HG02852 (cell line): ENCODE data around the gene ENTPD8.

Experiments
- ATAC-seq: cut with Tn5 transposase; IDR thresholded peaks from one replicate; pipeline ENCODE4 v1.9.1; 2021; ENCODE audit warnings: mild to moderate bottlenecking, moderate library complexity; ENCODE audit not compliant: unreplicated experiment

ENTPD8 gene

DNA sequence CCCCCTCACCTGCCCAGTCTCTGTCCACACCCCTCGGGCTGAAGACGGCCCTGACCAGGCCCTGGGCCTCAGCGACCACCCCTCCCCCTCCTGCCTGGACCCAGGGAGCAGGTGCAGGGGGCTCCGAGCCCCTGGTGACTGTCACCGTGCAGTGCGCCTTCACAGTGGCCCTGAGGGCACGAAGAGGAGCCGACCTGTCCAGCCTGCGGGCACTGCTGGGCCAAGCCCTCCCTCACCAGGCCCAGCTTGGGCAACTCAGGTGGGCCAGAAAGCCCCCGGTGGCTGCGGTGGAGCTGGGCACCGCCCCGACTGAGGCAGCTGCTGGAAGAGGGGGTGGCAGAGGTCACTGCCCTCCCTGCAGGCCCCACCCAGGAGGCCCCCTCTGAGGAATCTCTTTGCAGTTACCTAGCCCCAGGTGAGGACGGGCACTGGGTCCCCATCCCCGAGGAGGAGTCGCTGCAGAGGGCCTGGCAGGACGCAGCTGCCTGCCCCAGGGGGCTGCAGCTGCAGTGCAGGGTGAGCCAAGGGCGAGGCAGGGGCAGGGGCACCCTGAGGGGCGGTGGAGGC lies 7.7 kb downstream of the ENTPD8 start:
- no peak for ATAC-seq

GRCh38 chr9:137432687-137433348 lies 8.3 kb downstream of the ENTPD8 start:
- ATAC-seq, result no peak

GRCh38 chr9:137431416-137431931 lies 9.7 kb downstream of the ENTPD8 start:
- no peak for ATAC-seq

DNA sequence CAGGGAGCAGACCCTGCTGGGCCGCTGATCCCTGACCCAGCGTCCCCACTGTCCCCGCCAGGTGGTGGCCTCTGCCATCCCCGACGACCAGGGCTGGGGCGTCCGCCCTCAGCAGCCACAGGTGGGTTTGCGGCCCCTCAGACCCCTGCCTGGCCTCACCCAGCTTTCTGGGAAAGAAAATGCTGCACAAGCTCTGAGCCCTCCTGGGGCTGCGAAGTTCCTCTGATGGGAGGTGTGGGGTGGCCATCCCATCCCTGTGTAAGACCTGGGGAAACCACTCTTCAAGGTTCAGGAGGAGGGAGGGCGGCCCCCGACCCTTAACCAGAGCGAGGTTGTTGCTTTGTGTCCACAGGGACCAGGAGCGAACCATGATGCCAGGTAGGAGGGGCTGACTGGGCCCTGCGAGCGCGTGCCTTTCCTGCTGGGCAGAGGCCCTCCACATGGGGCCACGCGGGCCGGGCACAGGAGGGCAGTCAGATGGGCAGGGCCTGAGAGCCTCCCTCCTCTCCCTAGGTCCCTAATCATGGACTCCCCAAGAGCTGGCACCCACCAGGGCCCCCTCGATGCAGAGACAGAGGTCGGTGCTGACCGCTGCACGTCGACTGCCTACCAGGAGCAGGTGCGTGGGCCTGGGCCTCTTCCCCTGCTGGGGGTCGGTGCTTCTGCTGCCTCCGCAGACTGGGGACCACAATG lies 10.3 kb downstream of the ENTPD8 start:
- ATAC-seq, result no peak

GRCh38 chr9:137429974-137430722 lies 11.0 kb downstream of the ENTPD8 start:
- ATAC-seq, result no peak

DNA sequence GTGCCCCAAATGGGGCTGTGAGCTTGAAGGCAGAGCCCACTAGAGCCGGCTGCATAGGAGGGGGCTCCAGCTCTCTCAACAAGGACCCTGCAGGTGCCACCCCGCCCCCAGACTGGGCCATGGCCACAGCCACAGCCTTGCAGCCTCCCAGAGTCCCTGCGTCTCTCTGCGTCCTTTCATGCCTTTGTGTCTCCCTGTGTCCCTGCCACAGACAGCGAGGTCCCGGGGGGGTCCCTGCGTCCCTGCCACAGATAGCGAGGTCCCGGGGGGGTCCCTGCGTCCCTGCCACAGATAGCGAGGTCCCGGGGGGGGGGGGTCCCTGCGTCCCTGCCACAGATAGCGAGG lies 11.6 kb downstream of the ENTPD8 start:
- no peak for ATAC-seq

DNA sequence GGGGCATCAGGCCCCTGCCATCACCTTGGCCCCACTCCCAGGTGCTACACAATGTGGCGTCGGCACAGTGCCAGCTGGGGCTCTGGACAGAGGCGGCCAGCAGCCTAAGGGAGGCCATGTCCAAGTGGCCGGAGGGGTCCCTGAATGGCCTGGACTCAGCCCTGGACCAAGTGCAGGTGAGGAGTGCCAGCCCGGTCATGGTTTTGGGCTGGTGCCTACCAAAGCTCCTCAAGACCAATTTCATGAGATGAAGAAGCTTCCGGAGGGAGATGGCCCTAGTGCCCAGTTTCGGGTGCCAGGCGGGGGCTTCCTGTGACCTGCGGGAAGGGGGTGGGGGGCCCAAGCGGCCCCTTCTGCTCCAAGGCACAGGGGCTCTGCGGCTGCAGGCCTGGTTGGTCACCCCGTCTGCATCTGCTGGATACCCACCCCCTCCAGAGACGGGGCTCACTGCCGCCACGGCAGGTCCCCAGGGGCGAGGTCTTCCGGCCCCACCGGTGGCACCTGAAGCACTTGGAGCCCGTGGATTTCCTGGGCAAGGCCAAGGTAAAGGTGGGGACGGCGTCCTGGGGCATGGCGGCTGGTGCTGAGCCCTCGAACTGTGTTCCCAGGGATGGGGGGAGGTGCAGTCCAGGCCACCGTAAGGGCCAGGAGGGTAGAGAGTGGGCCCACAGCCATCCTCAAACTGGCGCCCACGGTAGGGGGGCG lies 12.2 kb downstream of the ENTPD8 start:
- ATAC-seq, result no peak

- ATAC-seq, result no peak
Measured at GRCh38 chr9:137428311-137428630, 12.9 kb downstream of the ENTPD8 start.

DNA sequence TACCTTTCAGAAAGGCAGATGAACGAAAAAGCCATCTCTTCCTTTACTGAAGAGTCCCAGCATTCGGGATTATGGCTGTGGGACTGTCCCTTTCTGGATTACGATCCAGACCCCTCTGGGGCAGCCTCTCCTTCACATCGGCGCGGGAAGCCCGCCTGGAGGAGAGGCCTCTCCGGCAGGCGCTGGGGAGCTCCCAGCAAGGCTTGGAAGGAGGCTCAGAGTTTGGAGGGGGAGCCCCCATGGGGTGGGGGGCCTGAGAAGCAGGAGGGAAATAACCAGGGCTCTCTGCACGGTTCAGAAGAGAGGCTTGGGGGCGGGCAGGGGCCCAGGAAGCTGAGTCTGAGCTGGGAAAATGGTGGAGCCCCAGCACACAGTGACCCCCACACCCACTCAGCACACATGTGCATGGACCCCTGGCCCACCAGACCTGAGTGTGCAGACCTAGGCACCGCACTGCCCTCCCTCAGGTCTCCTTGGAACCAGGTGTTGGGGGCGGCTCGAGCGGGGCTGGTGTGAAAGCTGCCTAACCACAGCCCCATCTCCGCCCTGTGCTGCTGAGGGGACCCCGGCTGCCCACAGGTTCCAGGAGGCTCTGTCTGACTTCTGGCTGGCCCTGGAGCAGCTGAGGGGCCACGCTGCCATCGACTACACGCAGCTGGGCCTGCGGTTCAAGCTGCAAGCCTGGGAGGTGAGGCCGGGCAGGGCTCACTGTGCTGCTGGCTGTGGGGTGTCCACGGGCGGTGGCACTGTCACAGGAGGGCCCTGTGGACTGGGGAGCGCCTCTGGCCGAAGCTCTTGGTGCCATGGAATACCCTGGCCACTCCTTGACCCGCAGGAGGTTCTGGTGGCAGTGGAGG lies 13.5 kb downstream of the ENTPD8 start:
- ATAC-seq, result no peak

GRCh38 chr9:137426018-137426681 lies 15.0 kb downstream of the ENTPD8 start:
- no peak for ATAC-seq

- ATAC-seq, result peak; percentile 29
Measured at GRCh38 chr9:137423514-137424291, 17.5 kb downstream of the ENTPD8 start.

DNA sequence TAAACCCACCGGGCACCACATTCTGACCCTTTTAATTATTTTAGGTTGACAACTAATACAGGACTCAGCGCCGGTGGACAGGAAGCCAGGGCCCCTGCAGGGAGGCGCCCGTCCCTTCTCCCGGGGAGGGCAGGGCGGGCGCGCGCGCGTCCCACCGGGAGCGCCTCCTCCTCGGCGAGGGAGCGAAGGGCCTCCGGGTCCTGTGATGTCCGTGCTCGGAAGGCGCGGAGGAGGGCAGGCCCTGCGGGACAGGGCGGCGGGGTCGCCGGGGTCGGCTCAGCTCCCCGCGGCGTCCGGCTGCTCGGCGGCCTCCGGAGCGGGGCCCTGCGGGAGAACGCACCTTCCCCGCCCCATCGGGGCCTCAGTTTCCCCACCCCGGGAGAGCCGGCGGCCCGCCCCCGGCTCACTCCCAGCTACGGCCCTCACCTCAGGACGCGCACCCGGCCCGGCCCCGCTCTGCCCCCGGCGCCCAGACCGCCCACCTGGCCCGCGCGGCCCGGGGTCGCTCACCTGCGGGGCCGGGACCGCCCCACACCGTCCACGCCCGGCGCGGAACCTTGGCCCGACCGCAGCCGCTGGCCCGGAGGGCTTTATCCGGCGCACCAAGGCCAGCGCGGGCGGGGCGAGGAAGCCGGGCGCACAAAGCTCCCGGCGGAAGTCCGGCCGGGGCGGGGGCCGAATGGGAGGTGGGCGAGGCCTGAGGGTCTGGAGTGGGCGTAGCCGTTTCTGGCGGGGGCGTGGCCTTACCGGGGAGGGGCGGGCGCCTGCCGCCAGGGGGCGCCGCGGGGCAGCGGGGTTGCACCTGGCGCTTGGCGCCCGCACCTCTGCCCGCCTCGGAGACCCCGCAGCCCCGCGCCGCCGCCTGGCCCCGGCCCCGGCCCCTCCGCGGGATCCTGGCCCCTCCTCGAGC lies 18.3 kb downstream of the ENTPD8 start, which contains the start of the genes EXD3 and NOXA1:
TSS of gene EXD3 (minus strand) at position 559 of the 910 bp plus-strand sequence. CDS start 27,805 bp downstream, outside the sequence.
TSS of gene NOXA1 (plus strand) at position 790 of the 910 bp plus-strand sequence. CDS start 137 bp downstream, outside the sequence.
- ATAC-seq, result peak; percentile 78

- no peak for ATAC-seq
Measured at GRCh38 chr9:137421838-137422603, 19.1 kb downstream of the ENTPD8 start.

- no peak for ATAC-seq
Measured at GRCh38 chr9:137417161-137418021, 23.8 kb downstream of the ENTPD8 start.

DNA sequence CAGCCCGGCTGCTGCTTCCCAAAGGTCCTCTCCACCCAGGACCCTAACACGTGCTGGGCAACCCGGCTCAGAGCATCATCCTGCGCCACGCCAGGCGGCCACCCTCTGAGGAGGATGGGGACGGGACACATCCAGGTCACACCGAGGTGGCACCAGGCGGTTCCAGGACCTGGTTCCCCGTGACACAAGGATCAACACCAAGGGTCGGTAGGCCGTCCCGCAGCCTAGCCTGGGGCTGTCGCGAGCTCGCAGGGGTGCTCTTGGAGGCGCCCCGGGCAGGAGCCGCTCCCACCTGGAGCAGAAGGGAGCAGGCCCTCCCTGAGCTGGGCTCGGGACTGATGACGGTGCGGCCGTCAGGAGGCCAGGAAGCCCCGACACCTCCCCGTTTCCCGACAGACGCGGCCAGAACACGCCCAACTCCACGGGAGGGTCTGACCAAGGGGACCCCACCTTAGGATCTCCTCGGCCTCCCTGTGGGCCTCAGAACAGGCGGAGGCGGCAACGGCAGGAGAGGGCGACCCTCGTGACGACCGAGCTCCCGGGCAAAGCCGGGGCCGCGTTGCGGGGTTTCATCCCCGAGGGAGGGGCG lies 24.5 kb downstream of the ENTPD8 start:
- no peak for ATAC-seq
